HG03135 (cell line): ENCODE data around the gene ATP5MC2.

ENCODE experiments used
- ATAC-seq: cut with Tn5 transposase; IDR thresholded peaks from one replicate; pipeline ENCODE4 v1.9.1; 2021; ENCODE audit warnings: mild to moderate bottlenecking, moderate library complexity; ENCODE audit not compliant: unreplicated experiment

Gene ATP5MC2

DNA sequence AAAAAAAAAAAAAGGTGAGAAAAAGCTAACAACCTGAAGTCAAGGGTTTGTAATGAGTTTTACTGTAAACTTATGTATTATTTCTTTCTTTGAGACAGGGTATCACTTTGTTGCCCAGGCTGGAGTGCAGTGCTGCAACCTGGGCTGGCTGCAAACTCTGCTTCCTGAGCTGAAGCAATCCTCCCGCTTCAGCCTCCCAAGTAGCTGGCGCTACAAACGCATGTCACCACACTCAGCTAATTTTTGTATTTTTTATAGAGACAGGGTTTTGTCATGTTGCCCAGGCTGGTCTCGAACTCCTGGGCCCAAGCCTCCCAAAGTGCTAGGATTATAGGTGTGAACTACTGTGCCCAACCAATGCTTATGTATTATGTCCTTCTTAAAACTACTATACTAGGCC lies 58.9 kb downstream of the ATP5MC2 start:
- no peak for ATAC-seq
